Neural cell (in vitro differentiated cells): ENCODE results near the gene ZNF292. TPM values are rescaled to one million over a fixed set of nuclear protein-coding genes. Genes with fewer than 3 reads are reported as not detected.

Source experiments
- H2AFZ ChIP-seq: fragments of 200-600, 300-800 bp; sonication (generic), shearing (Covaris generic); 2 replicates; pipeline ENCODE4 v1.6.0; 2014; ENCODE audit warnings: low read depth, mild to moderate bottlenecking, antibody characterized with exemption, low read length, moderate library complexity
- H3F3A ChIP-seq: fragments of 200-600 bp; shearing (Covaris generic); 2 replicates; pipeline ENCODE4 v1.6.1; 2016; ENCODE audit warnings: mild to moderate bottlenecking, moderate library complexity, mixed read lengths, antibody characterized with exemption, low read length; ENCODE audit not compliant: insufficient read depth, poor library complexity, severe bottlenecking
- H3K27ac ChIP-seq: fragments of 200-600, 300-800 bp; sonication (generic), shearing (Covaris generic); 2 replicates; pipeline ENCODE4 v1.5.1; 2014; ENCODE audit warnings: mild to moderate bottlenecking, low read length, moderate library complexity
- H3K27me3 ChIP-seq: fragments of 300-800, 200-600 bp; sonication (generic), shearing (Covaris generic); 2 replicates; pipeline ENCODE4 v1.6.0; 2014; ENCODE audit warnings: mild to moderate bottlenecking, low read depth, low read length, moderate library complexity; ENCODE audit not compliant: insufficient read depth
- H3K36me3 ChIP-seq: fragments of 300-800, 200-600 bp; sonication (generic), shearing (Covaris generic); 2 replicates; pipeline ENCODE4 v1.5.1; 2014; ENCODE audit warnings: mild to moderate bottlenecking, antibody characterized with exemption, low read length, moderate library complexity; ENCODE audit not compliant: insufficient read depth
- H3K4me2 ChIP-seq: fragments of 300-800, 200-600 bp; sonication (generic), shearing (Covaris generic); 2 replicates; pipeline ENCODE4 v1.6.0; 2014; ENCODE audit warnings: mild to moderate bottlenecking, low read length
- H3K4me3 ChIP-seq: fragments of 300-800, 200-600 bp; sonication (generic), shearing (Covaris generic); 2 replicates; pipeline ENCODE4 v1.5.1; 2014; ENCODE audit warnings: mild to moderate bottlenecking, low read length, moderate library complexity
- H3K79me2 ChIP-seq: fragments of 200-600 bp; shearing (Covaris generic); replicated peaks from 2 replicates; pipeline ENCODE4 v1.6.0; 2014; ENCODE audit warnings: mild to moderate bottlenecking, low read length, moderate library complexity; ENCODE audit not compliant: insufficient read depth
- H3K9ac ChIP-seq: fragments of 300-800, 200-600 bp; sonication (generic), shearing (Covaris generic); 2 replicates; pipeline ENCODE4 v1.6.1; 2016; ENCODE audit warnings: mild to moderate bottlenecking, low read length, mixed read lengths
- H3K9me2 ChIP-seq: fragments of 200-600 bp; shearing (Covaris generic); 2 replicates; pipeline ENCODE4 v1.6.1; 2016; ENCODE audit warnings: mild to moderate bottlenecking, low read length, mixed read lengths; ENCODE audit not compliant: insufficient read depth
- H3K9me3 ChIP-seq: fragments of 200-600, 300-800 bp; sonication (generic), shearing (Covaris generic); 2 replicates; pipeline ENCODE4 v1.6.1; 2016; ENCODE audit warnings: mild to moderate bottlenecking, mixed run types, low read length, moderate library complexity, mixed read lengths
- H4K20me1 ChIP-seq: fragments of 200-600 bp; shearing (Covaris generic); 2 replicates; pipeline ENCODE4 v1.6.1; 2016; ENCODE audit warnings: mild to moderate bottlenecking, mixed run types; ENCODE audit not compliant: insufficient read depth
- EP300 ChIP-seq: fragments of 450-650 bp; conservative IDR thresholded peaks from 2 replicates; pipeline ENCODE4 v1.6.1; 2014; ENCODE audit warnings: antibody characterized with exemption, mild to moderate bottlenecking, moderate library complexity; ENCODE audit not compliant: poor library complexity, severe bottlenecking
- EZH2 ChIP-seq: fragments of 200-600, 300-800 bp; shearing (Covaris generic), sonication (generic); IDR thresholded peaks from 2 replicates; pipeline ENCODE4 v1.6.1; 2014; ENCODE audit warnings: antibody characterized with exemption, low read length, borderline replicate concordance, mild to moderate bottlenecking; ENCODE audit not compliant: insufficient read depth, poor library complexity, severe bottlenecking
- MXI1 ChIP-seq: fragments of 450-650 bp; conservative IDR thresholded peaks from 2 replicates; pipeline ENCODE4 v1.6.1; 2014; ENCODE audit warnings: antibody characterized with exemption, mild to moderate bottlenecking; ENCODE audit not compliant: poor library complexity, severe bottlenecking
- POLR2AphosphoS5 ChIP-seq: IDR thresholded peaks from 2 replicates; pipeline ENCODE4 v1.6.1; 2012
- RAD21 ChIP-seq: fragments of 450-650 bp; conservative IDR thresholded peaks from 2 replicates; pipeline ENCODE4 v1.6.1; 2014; ENCODE audit warnings: antibody characterized with exemption, mild to moderate bottlenecking, moderate library complexity
- REST ChIP-seq: IDR thresholded peaks from 2 replicates; pipeline ENCODE4 v1.6.1; 2012; ENCODE audit warnings: borderline replicate concordance
- SMC3 ChIP-seq: fragments of 450-650 bp; conservative IDR thresholded peaks from 2 replicates; pipeline ENCODE4 v1.6.1; 2014; ENCODE audit warnings: antibody characterized with exemption, mild to moderate bottlenecking, moderate library complexity; ENCODE audit not compliant: poor library complexity
- TAF1 ChIP-seq: IDR thresholded peaks from 2 replicates; pipeline ENCODE4 v1.6.1; 2012; ENCODE audit warnings: low read depth
- polyA plus RNA-seq: library from polyadenylated mRNA; depleted of rRNA; stranded (reverse); fragments of >200 nt; gene quantifications from 2 replicates; pipeline ENCODE4 v1.2.3, GENCODE V29; 2014
- TF ChIP-seq, protein P1 (sequence below): fragments of 450-650 bp; IDR thresholded peaks from 2 replicates; pipeline ENCODE4 v1.5.1; 2014; ENCODE audit warnings: antibody characterized with exemption, mild to moderate bottlenecking, moderate library complexity; ENCODE audit not compliant: poor library complexity, severe bottlenecking

ZNF292 gene
- polyA plus RNA-seq, 1 donor from 2014 or later, result 29.8 TPM

- Histone ChIP-seq H3K27me3 (no peaks in the 10 kb centered on the region), H4K20me1 (peaks cover 14% of the 10 kb centered on the region)
- no peak for TF ChIP-seq EZH2
- TF ChIP-seq TAF1, result no peak
- no peak for TF ChIP-seq POLR2AphosphoS5
- TF ChIP-seq RAD21, result no peak
- no peak for TF ChIP-seq EP300
- TF ChIP-seq SMC3, result no peak
- no peak for TF ChIP-seq MXI1
- TF ChIP-seq, protein P1, sequence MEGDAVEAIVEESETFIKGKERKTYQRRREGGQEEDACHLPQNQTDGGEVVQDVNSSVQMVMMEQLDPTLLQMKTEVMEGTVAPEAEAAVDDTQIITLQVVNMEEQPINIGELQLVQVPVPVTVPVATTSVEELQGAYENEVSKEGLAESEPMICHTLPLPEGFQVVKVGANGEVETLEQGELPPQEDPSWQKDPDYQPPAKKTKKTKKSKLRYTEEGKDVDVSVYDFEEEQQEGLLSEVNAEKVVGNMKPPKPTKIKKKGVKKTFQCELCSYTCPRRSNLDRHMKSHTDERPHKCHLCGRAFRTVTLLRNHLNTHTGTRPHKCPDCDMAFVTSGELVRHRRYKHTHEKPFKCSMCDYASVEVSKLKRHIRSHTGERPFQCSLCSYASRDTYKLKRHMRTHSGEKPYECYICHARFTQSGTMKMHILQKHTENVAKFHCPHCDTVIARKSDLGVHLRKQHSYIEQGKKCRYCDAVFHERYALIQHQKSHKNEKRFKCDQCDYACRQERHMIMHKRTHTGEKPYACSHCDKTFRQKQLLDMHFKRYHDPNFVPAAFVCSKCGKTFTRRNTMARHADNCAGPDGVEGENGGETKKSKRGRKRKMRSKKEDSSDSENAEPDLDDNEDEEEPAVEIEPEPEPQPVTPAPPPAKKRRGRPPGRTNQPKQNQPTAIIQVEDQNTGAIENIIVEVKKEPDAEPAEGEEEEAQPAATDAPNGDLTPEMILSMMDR, result no peak
- TF ChIP-seq REST, result no peak
Measured at GRCh38 chr6:87171938-87172633, 16.7 kb downstream of the ZNF292 start.

DNA sequence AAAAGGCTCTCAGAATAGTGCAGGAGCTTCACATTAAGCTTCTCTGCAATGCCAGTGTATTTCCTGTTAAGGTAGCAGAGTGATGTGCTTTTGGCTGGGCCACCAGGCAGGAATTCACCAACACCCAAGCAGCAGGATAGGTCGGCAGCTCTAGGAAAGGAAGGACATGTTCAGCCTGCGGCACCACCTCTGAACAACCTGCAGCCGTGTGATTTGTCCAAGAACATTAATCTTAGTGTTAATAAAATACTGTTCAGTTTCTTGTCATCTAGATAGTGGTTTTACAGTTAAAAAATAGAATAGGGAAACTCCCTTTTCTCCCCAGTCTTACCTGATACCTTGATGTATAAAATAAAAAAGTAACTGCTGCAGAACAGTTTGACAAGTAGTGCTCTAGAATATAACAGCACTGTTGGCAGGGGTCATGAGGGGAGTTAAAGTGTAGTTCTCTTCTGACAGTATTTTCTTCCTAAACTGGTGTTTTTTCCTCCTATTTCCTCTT, 18.8 kb downstream of the ZNF292 start:
- H3K9me3 ChIP-seq, result no peaks in the 10 kb centered on the region
- peaks cover 99% of the 10 kb centered on the region for H3K79me2 ChIP-seq
- H3F3A ChIP-seq, result no peaks in the 10 kb centered on the region
- H3K36me3 ChIP-seq, result peaks cover 5% of the 10 kb centered on the region
- TF ChIP-seq TAF1 (no peak), MXI1 (no peak), RAD21 (no peak), SMC3 (no peak), POLR2AphosphoS5 (no peak), EZH2 (no peak), REST (no peak), EP300 (no peak)
- TF ChIP-seq, protein P1, result no peak
- no peak overlapping the region for H3K27ac ChIP-seq
- H3K9ac ChIP-seq, result no peak overlapping the region
- H4K20me1 ChIP-seq, result peaks cover 15% of the 10 kb centered on the region
- no peaks in the 10 kb centered on the region for H3K9me2 ChIP-seq
- H2AFZ ChIP-seq, result no peak overlapping the region
- H3K27me3 ChIP-seq, result no peaks in the 10 kb centered on the region
- no peak overlapping the region for H3K4me3 ChIP-seq
- no peak overlapping the region for H3K4me2 ChIP-seq

More at GRCh38 chr6:87171938-87172633, 16.7 kb downstream of the ZNF292 start:
- H3K9me2 ChIP-seq, result no peaks in the 10 kb centered on the region
- H3K36me3 ChIP-seq, result no peaks in the 10 kb centered on the region
- peaks cover 99% of the 10 kb centered on the region for H3K79me2 ChIP-seq
- no peak overlapping the region for H3K4me2 ChIP-seq
- no peak overlapping the region for H3K27ac ChIP-seq
- H3K4me3 ChIP-seq, result no peak overlapping the region
- no peaks in the 10 kb centered on the region for H3F3A ChIP-seq
- no peak overlapping the region for H3K9ac ChIP-seq
- H2AFZ ChIP-seq, result no peak overlapping the region
- H3K9me3 ChIP-seq, result no peaks in the 10 kb centered on the region
